A673 (cell line): ENCODE measurements around the gene FSIP1.

Source experiments
- CTCF ChIP-seq: fragments of 300-800, 200-600 bp; sonication (generic); conservative IDR thresholded peaks from 2 replicates; pipeline ENCODE4 v1.5.1; 2017; ENCODE audit warnings: low read depth, mild to moderate bottlenecking, antibody characterized with exemption, low read length, moderate library complexity, mixed read lengths
- EZH2 ChIP-seq: fragments of 200-600 bp; sonication (generic); IDR thresholded peaks from 2 replicates; pipeline ENCODE4 v1.6.1; 2017; ENCODE audit warnings: borderline replicate concordance, low read depth, mild to moderate bottlenecking, mixed read lengths, antibody characterized with exemption, low read length; ENCODE audit not compliant: poor library complexity, severe bottlenecking

- TF ChIP-seq CTCF: no peak
- no peak for TF ChIP-seq EZH2
These were observed 82.3 kb downstream of the FSIP1 start for GRCh38 chr15:39700375-39700700.
